NCI-H128 (cell line): Measurements from ENCODE around the gene ASCL1.

ENCODE experiments used
- DNase-seq: peaks from one replicate; lab custom pipeline; 2025; ENCODE audit not compliant: unreplicated experiment; lab: John Stamatoyannopoulos, UW

ASCL1 gene

DNA sequence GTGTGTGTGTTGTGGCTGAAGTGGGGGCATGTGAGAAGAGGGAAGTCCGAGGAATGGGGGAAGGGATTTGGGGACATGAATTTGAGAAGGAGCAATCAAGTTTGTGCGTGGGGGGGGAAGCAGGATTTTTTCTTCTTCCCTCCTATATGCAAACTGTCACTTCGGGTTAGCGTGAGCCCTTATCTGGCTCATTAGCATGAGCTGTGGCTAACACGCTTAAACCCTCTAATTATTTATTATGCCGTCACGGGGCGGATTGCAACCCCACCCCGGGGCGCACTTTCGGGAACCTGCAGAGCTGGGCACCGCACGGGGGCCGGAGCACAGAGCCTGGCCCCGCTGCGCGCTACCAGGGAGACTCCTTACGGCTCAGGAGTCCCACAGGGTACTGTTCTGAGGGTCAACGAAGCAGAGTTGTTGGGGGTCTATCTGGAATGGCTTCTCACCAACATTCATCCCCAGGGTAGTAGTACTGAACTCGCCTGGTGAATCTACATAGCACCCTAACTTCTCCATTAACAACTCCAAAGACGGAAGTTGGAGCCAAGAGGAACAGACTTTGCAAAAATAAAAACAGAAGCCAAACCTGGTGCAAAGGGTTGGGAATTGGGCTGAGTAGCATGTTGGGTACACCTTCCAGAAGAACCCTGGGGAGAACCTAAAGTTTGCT is 6.4 kb upstream of the ASCL1 start:
- DNase-seq: no peak

DNA sequence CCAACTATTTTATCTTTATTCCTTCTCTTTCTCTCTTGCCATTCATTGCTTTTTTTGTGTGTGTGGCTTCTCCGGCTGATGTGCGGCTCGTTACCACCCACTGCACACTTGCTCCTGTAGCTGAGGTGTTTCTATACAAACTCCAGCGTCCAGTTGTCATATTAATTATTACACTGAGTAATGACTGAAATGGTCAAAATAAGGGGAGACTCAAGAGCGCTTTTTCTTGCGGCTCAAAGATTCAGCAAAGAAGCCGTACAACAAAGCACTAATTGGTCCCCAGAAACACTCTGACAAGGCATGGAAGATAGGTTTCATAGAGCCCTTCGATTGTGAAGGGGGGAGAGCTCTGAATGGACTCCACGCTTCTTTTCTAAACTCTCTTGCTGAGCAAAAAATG is 5.6 kb upstream of the ASCL1 start:
- no peak for DNase-seq

DNA sequence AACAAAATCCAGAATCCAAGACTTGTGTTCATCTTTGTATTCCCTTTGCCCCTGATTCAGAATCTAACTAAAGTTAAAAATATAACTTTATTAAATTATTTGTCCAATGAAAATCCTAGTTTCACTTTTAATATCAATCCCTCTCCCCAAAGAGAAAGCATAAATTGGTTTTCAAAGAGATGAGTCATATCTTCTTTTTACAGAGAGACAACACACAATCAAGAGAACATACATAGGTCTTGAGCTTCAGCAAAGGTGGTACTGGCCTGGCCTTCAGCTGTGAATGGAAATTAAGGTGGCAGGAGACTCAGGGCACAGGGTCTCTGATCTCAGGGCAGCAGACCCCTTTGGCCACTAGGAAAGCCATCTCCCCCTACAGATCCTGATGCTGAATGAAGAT is 4.3 kb upstream of the ASCL1 start:
- no peak for DNase-seq

DNA sequence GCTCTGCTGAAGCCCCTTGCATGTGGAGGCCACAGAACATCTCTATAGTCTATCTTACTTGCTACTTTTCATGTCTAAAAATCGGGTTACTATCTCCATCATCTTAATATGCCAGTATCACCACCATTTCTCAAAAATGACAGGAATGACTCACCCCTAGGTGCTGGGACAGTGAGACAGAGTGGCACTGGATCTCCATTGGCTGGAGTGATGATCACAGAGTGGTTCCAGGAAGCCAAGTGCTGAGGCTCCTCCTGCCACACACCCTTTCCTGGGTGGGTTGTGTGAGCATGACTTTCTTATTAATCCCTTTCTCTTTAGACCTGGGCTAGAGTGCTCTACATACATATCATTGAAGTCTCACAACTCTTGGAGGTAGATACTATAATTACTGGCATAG is 3.3 kb upstream of the ASCL1 start:
- no peak for DNase-seq

DNA sequence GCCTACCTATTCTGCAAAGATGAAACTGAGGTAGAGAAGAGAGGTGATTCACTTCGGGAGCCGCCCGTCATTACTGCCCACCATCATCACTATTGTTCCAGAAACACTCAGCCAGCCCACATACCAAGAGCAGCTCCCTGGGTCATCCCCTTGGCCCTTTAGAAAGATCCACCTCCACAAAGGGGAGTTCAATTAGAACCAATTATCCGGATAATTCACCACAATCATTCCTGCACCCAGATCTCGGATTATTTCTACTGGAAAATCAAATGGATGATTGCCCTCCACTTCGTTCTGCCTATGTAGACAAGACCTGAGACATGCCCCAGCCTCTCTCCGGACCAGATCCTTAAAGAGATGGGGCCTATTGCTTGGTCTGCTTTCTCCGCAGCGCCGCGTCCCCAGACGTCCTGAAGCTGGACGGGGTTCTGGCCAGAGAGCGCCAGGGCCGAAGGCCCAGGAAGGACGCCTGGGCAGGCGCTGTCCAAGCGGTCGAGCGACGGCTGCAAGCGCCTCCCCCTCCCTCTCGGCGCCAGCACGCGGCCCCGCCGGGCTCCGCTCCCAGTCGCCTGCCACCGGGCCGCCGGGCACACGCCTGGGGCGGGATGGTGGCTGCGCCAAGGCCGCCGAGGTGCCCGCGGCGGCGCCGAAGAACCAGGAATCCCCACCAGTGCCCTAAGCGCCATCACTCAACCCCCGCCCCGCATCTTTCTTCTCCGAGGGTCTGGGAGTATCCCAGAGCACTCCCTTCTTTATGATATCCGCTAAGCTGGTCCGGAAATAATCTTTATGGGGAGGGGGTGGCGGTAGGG is 1.3 kb upstream of the ASCL1 start:
- no peak for DNase-seq

DNA sequence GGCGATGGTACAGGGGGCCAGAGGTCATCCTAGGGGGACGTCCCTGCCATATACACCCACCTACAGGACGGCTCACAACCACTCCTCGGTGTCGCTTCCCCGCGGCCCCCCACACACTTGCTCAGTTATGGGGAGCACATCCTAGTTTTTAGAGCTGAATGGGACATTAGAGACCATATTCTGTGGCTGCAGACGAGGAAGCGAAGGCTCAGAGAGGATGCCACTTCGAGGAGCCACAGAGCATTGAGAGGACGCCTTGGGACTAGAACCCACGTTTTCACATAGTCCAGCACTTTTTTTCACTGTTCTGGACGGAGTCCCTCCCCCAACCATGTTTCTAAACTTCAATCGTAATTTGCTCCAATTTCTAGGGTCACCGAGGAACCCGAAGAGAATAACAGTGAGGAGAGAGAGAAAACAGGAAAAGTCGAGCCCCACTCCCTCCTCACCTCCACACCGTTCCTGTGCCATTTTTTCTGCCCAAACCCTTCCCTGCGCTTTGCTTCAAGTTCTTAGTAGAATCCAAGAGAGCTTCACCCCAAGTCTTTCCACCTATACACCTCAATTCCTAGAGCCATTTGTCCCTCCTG is 641 bp upstream of the ASCL1 start:
- no peak for DNase-seq

DNA sequence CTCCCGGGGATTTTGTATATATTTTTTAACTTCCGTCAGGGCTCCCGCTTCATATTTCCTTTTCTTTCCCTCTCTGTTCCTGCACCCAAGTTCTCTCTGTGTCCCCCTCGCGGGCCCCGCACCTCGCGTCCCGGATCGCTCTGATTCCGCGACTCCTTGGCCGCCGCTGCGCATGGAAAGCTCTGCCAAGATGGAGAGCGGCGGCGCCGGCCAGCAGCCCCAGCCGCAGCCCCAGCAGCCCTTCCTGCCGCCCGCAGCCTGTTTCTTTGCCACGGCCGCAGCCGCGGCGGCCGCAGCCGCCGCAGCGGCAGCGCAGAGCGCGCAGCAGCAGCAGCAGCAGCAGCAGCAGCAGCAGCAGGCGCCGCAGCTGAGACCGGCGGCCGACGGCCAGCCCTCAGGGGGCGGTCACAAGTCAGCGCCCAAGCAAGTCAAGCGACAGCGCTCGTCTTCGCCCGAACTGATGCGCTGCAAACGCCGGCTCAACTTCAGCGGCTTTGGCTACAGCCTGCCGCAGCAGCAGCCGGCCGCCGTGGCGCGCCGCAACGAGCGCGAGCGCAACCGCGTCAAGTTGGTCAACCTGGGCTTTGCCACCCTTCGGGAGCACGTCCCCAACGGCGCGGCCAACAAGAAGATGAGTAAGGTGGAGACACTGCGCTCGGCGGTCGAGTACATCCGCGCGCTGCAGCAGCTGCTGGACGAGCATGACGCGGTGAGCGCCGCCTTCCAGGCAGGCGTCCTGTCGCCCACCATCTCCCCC is 777 bp downstream of the ASCL1 start:
- DNase-seq: no peak

DNA sequence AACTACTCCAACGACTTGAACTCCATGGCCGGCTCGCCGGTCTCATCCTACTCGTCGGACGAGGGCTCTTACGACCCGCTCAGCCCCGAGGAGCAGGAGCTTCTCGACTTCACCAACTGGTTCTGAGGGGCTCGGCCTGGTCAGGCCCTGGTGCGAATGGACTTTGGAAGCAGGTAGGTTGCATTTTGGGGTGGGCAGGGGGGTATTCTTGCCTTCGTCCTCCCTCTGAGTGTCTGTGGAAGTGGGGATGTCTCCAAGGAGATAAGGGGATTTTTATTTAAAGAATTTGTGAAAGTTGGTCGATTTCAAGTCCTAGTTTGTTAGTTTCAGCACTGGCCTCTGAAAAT is 1.3 kb downstream of the ASCL1 start:
- no peak for DNase-seq

DNA sequence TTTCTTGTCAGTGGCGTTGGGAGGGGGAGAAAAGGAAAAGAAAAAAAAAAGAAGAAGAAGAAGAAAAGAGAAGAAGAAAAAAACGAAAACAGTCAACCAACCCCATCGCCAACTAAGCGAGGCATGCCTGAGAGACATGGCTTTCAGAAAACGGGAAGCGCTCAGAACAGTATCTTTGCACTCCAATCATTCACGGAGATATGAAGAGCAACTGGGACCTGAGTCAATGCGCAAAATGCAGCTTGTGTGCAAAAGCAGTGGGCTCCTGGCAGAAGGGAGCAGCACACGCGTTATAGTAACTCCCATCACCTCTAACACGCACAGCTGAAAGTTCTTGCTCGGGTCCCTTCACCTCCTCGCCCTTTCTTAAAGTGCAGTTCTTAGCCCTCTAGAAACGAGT is 1.9 kb downstream of the ASCL1 start:
- no peak for DNase-seq

DNA sequence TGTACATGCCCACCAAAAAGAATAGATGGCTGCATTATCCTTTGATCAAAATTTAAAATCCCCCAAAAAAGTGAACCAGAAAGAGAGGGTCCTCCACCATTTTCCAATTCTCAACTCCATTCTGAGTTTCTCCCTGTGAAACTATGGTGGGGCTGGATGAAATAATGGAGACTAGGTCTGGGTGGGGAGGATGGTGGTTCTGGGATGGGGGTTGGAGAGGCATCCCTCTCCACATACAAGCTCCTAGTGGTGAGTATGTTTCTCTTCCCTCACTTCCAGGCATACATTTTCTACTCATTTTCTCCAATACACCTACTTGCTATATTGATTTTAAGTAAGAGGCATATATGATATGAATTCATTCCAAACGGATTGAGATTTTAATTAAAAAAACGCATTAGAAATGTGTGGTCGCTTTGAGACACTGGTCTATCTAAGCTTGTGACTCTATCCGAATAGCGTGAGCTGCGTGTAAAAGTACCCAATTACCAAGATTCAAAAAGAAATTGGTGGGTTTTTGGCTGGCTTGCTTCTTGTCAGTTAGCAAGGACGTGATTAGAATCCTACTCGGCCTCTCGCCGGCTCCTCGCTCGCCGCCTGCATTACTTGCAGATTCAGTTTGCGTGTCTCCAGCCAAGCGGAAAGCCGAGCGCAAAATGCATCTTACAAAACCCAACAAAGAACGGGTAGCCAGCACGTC is 3.4 kb downstream of the ASCL1 start:
- peak; percentile 79 for DNase-seq

DNA sequence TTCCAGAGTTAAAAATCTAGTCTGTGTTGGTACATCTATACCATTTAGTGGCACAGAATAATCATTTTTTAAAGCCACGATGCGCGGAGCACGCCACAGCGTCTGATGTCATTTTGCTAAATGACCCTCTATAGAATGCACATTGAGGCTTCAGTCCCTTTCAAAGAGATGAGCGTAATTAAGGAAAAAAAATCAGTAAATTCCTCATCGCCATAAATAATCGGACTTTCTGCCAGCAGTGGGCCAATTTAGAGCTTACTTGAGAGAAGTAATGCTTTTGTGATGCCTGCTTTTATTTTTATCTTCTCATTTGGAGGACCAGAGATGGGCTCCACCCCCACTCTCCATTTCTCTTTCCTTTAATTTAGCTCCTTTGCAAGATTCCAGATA is 4.0 kb downstream of the ASCL1 start:
- peak; percentile 82 for DNase-seq

DNA sequence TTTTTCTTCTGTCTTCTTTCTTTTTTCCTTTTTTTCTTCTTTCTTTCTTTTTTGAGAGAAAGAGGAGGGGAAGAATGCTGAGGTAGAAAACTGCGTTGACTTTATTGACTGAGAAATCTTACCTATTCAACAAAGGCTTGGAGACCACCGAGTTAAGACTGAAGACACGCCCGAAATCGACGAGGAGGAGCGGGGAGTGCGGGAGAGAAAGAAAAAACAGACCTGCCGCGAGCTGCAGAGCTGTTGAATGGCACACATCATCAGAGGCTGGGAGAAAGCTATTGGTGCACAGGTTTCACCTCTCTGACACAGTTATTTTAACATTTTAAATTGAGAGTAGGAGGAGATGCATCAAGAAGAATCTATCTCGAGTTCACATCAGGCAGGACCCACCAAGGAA is 5.1 kb downstream of the ASCL1 start:
- no peak for DNase-seq

DNA sequence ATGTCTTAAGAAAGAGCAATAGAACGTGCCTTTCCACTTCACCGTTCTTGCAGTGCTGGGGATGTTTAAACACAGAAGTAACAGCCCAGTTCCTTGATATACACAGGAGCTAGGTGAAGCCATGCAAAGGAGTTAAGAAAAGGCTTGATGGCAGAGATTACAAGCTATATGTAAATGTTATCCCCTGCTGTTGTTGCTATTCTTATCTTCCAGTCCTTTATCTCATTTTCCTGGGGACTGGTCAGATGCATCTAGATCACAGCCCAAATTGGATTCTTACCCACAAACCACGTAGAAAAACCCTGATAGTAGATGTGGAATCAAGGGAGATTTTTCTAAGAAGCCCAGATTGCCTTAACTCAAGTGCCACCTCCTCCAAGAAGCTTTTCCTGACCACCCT is 5.5 kb downstream of the ASCL1 start:
- no peak for DNase-seq

DNA sequence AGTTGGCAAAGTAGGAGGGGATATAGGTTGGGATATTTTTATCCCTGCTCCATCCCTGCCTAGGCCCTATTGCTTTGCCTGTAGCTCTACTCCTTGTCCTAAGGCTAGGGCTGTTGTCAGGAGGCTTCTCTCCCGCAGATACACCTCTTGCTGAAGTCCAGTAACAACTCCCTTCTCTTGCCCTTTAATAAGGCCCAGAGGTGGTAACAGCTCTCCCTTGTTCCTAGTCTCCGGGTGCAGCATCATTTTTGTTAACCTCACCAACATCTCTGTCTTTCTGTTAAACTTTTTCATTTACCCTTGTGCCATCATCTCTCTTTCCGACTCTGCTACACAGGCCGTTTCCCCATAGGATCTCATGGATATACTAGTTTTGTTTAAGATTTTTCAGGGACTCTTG is 6.3 kb downstream of the ASCL1 start:
- DNase-seq: no peak

DNA sequence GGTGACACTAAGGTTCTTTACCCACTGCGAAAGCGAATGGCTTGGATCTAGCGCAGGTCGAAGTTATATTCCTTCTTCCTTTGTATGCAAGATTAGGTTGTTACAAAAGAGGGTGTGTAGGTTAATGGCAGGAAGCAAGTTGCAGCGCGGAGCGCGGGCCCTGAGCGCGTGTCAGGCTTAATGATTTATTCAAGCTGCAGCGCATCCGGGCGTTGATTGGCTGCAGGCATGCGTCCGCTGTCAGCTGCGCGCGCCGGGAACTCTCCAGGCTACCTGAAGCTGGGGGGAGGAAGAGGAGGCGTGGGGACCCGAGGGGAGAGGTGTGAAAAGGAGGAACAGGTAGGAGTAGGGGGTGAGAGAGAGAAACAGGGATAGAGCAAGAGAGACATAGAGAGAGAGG is 7.4 kb downstream of the ASCL1 start:
- peak; percentile 81 for DNase-seq

DNA sequence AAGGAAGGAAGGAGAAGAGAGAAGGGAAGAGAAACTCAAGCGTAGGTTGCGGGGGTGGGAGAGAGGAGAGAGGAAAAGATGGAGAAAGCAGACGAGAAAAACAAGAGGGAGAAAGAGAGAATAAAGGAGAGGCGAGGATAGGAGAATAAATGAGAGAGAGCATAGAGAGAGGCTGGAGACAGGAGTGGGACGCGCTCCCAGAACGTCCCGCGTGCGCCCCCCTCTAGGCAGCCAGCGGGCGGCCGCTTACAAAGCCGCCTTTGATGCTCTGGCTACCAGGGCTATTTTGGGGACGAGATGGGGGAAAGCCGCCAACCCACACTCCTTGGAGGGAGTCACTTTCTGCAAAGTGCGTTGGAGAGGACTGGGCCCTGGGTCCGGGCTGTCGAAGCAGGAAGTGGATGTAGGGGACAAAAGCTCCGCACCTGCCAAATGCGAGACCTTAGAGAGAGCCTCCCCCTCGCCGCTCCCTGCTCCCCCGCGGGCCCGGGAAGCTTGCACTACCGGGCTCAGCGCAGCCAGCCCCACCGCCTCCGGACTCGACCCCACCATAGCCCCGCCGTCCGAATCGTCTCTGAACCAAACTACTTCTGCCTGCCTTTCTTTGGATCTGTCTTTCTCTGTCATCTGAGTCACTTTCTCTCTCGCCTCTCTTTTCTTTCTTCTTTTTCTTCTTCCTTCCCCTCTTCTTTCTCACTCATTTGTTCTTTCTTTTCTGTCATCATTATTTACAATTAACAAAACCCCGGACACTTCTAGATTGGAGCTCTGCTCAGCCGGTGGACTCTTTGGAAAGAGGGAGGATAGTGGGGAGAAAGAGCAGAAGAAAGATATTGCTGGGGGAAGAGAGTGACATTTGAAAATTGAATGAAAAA is 8.0 kb downstream of the ASCL1 start:
- no peak for DNase-seq

DNA sequence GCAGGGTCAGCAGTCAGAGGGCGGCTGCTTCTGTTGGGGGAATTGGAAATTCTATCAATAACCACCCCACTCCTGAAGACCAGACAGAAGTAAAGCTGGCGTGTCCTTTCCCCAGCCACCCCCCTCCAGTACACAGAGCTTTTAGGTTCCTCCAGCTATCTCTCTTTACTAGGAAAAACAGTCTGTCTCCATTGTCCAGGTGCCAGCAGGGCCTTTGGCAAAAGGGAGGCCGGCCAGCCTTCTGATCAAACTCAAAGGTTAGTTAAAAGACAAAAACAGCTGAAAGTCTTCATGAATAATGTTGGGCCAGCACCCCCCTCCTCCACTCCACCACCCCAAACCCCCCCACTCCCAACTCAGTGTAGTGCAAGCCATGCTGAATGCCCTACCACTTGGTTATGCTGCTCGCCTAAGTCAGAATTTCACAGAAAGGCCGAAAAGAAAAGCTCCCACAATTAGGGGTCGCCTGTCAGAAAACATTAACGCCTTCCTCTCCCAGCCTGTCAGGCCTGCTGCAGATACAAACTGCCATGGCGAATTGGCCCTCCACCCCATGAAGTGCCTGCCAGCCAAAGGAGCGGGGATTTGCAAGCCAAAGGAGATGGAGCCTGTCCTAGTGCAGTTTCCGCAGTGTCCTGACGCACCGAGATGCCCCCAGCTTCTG is 8.9 kb downstream of the ASCL1 start:
- no peak for DNase-seq

DNA sequence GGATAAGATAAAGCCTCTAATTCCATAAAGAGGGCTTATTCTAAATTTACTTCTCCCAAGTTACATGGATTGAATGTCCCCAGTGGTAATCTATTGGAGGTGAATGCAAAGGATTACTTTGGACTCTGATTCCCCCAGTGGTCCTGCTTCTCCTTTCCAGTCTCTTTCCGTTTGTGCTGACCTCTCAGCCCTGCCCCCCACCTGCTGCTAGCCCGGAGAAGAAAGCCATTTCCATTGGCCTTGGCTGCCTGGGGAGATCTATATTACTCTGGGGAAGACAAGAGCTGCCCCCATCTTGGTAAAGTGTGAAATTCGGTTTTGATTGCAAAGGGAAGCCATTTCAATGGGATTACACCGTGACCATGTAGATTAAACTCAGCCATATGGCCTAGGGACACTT is 13.3 kb downstream of the ASCL1 start:
- DNase-seq: no peak

DNA sequence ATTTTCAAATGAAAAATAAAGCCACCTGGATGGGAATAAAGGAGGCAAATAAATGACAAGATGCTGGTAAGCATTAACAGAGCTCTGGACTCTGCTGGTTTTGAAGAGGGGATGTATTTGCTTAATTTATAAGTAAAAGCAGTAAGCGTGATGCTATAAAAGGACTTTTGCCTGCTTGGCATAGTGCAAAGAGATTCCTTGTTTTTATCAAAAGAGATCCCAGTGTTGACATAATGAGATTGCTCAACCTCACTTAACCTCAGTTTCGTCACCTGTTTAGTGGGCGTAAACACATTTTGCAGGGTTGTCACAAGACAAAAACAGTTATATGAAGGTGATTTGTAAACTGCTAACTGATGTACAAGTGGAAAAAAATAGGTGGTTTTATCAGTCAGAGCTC is 13.8 kb downstream of the ASCL1 start:
- DNase-seq: no peak

DNA sequence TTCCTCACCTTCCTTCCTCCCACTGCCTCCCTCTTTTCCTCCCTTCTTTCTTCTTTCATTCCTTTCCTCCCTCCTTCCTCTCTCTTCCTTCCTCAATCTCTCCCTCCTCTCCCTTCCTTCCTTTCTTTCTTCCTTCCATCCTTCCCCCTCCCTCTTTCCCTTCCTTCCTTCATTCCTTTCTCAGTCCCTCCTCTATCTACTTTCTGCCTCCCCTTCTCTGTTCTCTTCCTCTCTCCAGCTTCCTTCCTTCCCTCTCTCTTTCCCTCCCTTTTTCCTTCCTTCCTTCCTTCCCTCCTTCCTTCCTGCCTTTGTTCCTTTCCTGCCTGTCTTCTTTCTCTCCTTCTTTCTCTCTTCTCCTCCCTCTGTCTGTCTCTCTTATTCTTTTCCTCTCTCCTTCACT is 16.1 kb downstream of the ASCL1 start:
- no peak for DNase-seq
